Measurements from ENCODE around the gene NUDT10.
A peak's percentile ranks its signal among the peaks of the same experiment; 100 is the strongest.
"Not testable (repeated sequence)": the region's sequence is repeated elsewhere in the genome, so short reads cannot be mapped to it uniquely, and the experiment has no call there.

Gene NUDT10

DNA sequence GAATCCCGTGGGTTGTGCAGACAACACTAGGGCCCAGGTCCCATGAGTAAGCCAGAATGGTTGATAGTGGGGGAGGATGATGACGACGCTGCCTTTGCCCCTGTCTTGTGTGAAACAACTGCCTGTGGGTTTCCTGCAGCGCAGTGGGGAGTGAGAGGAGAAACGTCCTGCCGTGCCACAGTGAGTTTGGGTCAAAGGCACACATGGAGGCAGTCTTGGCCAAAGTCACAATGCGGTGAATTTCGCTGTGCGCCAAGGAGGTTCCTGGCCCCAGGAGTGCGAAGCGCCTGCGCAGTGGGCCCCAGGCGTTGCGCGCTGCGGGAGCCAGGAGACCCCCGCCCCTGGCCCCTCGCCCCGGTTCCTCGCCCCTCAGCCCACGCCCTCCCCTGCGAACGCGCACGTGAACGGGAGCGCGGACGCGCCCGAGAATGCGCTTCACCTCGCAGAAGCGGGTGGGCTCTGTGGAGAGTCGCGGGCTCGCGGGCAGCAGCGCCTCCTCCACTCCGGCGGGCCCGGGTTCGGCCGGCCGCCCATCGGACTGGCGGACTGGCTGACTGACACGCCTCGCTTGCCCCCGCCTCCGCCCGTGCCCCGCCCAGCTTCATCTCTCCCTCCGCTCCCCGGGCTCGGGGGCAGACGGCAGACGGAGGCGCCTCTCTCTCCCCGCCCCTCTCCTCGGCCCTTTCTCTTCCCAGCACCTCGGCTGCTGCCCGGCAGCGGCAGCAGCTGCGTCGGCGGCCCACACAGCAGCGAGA lies at the start of gene NUDT10:
Gene NUDT10, plus strand, starts transcription at position 635 of the 755 bp plus-strand sequence. CDS start 144 bp downstream, outside the sequence.
- DNase-seq (ENCODE audit: low spot score), result no peak

DNA sequence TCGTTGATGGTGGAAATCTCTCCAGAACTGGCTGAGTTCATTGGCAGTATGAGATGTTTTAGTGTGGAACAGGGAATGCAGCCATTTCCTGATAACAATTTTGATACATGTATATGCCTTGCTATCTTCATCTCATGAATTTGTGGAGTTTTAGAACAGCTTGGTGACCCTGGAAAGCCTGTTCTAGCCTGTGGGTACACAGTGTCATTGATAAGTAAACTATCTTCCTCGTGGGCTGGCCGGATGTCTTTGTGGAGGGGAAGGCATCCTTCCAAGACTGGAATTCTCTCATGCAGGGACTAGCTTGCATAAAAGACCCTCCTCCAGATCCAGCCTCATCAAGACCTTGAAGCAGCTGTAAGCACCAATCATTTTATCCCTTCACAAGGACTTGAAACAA lies 40.2 kb upstream of the NUDT10 start:
- no peak for DNase-seq (ENCODE audit: low spot score)

DNA sequence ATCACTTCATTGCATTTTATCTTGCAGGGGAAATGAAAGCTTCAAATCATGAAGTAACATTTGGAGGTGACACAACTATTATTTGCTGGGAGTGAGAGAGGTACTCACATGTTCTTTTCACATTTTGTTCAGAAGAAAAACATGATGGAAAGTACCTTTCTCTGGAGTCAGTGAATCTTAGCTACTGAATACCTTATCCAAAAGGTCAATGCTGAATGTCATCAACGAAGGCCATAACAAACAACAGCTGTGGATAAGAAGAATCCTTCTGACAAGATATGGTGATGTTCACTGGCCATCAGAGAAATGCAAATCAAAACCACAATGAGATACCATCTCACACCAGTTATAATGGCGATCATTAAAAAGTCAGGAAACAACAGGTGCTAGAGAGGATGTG lies 36.5 kb upstream of the NUDT10 start:
- DNase-seq (ENCODE audit: low spot score), result no peak

DNA sequence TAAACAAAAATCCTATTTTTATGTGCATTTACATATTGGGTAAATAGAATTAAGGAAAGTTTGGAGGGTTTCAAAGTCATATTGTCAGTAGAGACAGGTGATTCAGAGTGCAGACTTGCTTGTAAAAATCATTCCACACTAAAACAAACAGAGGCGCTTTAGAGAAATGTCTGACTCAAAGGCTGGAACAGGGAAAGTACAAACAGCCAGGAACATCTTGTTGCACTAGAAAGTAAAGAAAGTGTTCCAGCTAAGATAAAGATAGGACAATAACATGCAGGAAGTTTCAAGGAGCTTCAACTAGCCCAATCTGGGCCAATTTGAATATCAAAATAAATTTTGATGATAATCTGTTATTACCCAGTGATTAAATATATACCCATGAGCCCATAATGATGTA lies 16.4 kb upstream of the NUDT10 start:
- no peak for DNase-seq (ENCODE audit: low spot score)

DNA sequence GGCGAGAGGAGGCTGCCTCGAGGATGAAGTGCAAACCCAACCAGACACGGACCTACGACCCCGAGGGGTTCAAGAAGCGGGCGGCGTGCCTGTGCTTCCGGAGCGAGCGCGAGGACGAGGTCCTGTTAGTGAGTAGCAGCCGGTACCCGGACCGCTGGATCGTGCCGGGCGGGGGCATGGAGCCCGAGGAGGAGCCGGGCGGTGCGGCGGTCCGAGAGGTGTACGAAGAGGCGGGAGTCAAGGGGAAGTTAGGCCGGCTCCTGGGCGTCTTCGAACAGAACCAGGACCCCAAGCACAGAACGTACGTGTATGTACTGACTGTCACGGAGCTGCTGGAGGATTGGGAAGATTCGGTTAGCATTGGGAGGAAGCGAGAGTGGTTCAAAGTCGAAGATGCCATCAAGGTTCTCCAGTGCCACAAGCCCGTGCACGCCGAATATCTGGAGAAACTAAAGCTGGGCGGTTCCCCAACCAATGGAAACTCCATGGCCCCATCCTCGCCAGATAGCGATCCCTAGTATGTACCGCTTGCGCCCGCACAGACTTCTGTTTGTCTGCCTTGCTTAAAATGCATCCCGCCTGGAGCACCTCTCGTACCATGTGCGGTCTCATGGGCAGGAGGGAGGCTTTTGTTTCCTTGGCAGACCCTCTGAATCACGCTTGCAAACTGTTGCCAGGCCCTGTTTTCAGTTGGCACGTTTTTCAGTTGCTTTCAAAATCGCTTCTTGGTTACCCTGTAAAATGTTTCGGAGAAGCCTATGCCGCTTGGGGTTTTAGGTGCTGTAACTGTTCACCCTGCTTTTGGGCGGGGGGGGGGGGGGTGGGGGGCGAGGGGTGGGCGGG lies 542 bp downstream of the NUDT10 start:
- DNase-seq (ENCODE audit: low spot score), result not testable (repeated sequence)

DNA sequence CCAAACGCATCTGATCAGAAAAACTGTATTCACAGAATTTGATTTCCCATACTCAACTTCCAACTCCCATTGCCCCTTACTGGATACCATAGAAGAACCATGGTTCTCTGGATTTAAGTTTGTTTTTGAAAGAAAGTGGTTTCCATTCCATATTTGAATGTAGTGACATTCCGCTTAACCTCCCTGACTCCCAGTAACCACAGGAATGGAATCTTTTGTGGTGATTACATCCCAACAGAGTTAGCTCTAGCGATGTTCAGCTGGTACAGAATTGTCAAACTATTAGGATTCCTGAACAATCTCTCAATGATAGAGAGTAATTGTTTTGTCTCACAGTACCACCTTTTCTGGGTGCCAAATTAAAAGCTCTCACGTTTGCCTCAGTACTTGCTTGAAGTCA lies 1.7 kb downstream of the NUDT10 start:
- DNase-seq (ENCODE audit: low spot score), result no peak

DNA sequence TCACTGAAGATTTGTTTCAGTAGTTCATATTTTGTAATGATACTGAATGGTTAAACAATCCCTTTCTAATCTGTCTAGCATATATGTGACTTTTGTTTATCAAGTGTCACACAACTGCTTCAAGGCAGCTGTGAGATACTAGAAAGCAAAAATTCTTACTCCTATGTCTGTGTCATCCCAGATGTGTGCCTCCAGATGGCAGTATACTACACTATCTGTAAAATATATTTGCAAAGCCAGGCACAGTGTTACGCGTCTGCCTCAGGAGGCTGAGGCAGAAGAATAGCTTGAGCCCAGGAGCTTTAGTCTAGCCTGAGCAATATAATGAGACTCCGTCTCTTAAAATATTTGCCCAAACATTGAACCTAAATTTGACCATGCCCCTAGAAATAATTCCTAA lies 4.0 kb downstream of the NUDT10 start:
- peak; percentile 36 for DNase-seq (ENCODE audit: low spot score)

DNA sequence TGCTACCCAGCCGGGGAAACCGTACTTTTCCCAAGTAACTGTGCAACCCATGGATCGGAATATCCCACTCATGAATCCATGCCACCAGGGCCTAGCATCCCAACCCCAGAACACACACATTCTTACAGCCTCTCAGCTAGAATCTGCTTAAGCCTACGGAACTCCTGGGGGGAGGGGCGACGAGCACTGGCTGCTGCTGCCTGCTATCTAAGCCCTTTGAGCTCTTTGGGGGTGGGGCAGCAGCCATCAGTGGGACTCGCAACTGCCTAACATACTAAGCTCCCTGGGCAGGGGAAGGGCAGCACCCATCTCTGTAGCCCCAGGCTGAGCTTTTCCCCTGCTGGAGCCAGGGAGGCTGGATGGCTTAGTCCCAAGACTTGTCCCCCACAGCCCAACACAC lies 28.6 kb downstream of the NUDT10 start:
- DNase-seq (ENCODE audit: low spot score), result no peak

DNA sequence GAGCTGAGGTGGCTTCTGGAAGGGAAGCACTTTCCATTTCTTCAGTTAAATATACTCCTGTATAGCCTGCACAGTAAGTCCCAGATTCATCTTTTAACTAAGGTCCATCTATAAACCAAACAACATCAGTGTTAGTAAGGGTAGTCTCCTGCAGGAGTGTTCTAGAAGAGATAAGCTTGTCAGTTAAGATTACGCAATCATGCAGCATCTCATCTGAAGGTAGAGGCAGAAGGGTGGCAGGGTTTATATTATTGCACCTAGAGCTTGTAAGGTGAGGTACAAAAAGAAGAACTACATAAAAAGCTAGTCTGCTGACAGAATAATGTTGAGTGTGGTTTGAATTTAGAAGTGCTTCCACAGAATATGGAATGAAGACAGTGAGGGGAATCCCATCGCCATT lies 44.0 kb downstream of the NUDT10 start:
- DNase-seq (ENCODE audit: low spot score), result no peak

All from HuH-7 (cell line).